Psoas muscle (tissue), 8 donors: Measurements from ENCODE around the gene CBLN4. TPM values are rescaled to one million over a fixed set of nuclear protein-coding genes. Genes with fewer than 3 reads are reported as not detected.

ENCODE experiments used
- ATAC-seq, 4 donors: fragments of 200-7000 bp; cut with Tn5 transposase; one replicate each; pipeline ENCODE4 v1.9.1; 2020; ENCODE audit warnings: moderate library complexity in 3 of 4, mild to moderate bottlenecking in 2 of 4
- DNase-seq, 2 donors: peaks; one replicate each; pipeline ENCODE4 v3.0.0-alpha.2; 2020
- H3K27ac ChIP-seq: fragments of 200-600 bp; one replicate; pipeline ENCODE4 v1.8.0; 2022
- H3K27me3 ChIP-seq, 3 donors: fragments of 200-600 bp in 1 of 3; one replicate each; pipeline versions ENCODE4 v1.6.1 to v1.8.0; 2013 to 2022; ENCODE audit warnings: low read length in 2 of 3, mild to moderate bottlenecking in 2 of 3, moderate library complexity in 1 of 3; ENCODE audit not compliant: insufficient read depth in 3 of 3
- H3K36me3 ChIP-seq, 2 donors: fragments of 200-600 bp in 1 of 2; one replicate each; pipeline versions ENCODE4 v1.6.1 to v1.8.0; 2013 to 2022; ENCODE audit warnings: low read depth in 1 of 2, mild to moderate bottlenecking in 1 of 2, moderate library complexity in 1 of 2; ENCODE audit not compliant: insufficient read depth in 1 of 2
- H3K4me1 ChIP-seq: fragments of 200-600 bp; one replicate; pipeline ENCODE4 v1.8.0; 2022
- H3K4me3 ChIP-seq: fragments of 200-600 bp; one replicate; pipeline ENCODE4 v1.8.0; 2022; ENCODE audit warnings: mild to moderate bottlenecking
- H3K9me3 ChIP-seq: fragments of 200-600 bp; one replicate; pipeline ENCODE4 v1.8.0; 2022
- WGBS, 3 donors: extraction: QIAGEN DNeasy Blood & Tissue Kit; methylation state at CpG; one replicate each; pipeline versions ENCODE4 v1.1.6 to v1.1.7; 2013; 5-methylcytosine and 5-hydroxymethylcytosine counted together
- intact Hi-C, 2 donors: fragments of 100-400 bp; cut with DNase I; formaldehyde crosslinking; loops; one replicate each; pipeline versions ENCODE4 v1.11.0 to v1.14.2; 2022
- polyA plus RNA-seq, 3 donors: library from polyadenylated mRNA; stranded (reverse); fragments of 200-250 nt; gene quantifications; one replicate each; pipeline ENCODE4 v1.2.3, GENCODE V29; 2013
- total RNA-seq, 4 donors: library from RNA; stranded (reverse); fragmentation: NEBNext Ultra II Directional in 2 of 4; extraction: Animal tissue kit (Norgen Biotek cat#: 25700) in 2 of 4; gene quantifications; one replicate each; pipeline versions ENCODE4 v1.2.1 to v1.2.4, GENCODE V29; 2021 to 2023
- TF ChIP-seq, protein P1 (sequence below): fragments of 200-600 bp; IDR thresholded peaks from one replicate; pipeline ENCODE4 v1.8.0; 2022; ENCODE audit warnings: antibody characterized with exemption
- donor health status: healthy with polysubstance abuse.
- donor health status: DM: no; HTN: no; CAD: no; lungs with moderate emphysema.
- donor health status: Bipolar disorder and iron deficiency.
- donor health status: healthy.
- donor health status: DM: yes; HTN: yes; CAD: no.
- donor health status: DM: no; HTN: no; CAD: no.
- donor health status: DM: no; HTN: no; CAD: no.
- donor health status: DM: yes; HTN: yes; CAD: no.

CBLN4 gene
- total and polyA plus RNA-seq, 7 donors = 0.01 to 0.11 (median 0.04) TPM; not detected in 3

DNA sequence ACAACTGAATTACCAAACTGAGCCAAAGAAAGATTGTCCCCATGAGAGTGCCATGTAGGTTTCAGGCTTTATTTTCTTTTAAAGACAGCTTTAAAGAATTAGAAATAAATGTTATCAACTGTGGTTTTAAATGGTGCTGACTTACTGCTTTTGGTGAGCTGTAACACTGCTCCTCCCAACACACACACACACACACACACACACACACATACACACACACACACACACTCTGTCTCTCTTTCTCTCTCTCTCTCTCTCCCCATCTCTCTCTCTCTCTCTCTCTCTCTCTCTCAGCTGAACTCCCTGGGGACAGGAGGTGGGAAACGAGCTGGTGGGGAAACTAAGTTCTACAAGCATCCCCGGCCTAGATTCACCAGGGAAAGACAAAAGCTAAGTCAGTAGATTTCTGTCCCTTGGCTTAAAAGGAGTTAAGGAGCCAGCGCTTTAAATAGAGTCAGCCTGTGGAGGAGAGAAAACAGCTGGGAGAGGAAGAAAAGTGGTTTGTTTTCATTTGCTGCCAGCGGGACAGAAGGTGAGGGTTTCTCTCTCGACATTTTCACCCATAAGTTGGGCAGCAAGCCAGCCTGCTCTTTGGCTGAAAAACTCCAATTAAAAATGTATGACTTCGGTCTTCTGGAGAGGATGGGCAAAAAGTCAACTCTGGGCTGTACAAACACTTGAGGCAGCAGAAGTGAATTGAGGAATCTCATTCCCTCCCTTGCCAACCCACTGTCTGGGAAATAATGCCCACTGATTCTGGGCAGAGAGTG, 27.4 kb downstream of the CBLN4 start:
- Histone ChIP-seq H3K36me3 (no peaks in the 10 kb centered on the region), H3K9me3 (no peaks in the 10 kb centered on the region), H3K27ac (no peak overlapping the region), H3K4me3 (no peak overlapping the region), H3K27me3 (no peaks in the 10 kb centered on the region), H3K4me1 (no peaks in the 10 kb centered on the region)
- no peak for DNase-seq
- WGBS, 3 donors = 11 to 13% (median 12%) methylated on average over 6 of the region's 6 CpGs
- ATAC-seq = no peak
- TF ChIP-seq, protein P1, sequence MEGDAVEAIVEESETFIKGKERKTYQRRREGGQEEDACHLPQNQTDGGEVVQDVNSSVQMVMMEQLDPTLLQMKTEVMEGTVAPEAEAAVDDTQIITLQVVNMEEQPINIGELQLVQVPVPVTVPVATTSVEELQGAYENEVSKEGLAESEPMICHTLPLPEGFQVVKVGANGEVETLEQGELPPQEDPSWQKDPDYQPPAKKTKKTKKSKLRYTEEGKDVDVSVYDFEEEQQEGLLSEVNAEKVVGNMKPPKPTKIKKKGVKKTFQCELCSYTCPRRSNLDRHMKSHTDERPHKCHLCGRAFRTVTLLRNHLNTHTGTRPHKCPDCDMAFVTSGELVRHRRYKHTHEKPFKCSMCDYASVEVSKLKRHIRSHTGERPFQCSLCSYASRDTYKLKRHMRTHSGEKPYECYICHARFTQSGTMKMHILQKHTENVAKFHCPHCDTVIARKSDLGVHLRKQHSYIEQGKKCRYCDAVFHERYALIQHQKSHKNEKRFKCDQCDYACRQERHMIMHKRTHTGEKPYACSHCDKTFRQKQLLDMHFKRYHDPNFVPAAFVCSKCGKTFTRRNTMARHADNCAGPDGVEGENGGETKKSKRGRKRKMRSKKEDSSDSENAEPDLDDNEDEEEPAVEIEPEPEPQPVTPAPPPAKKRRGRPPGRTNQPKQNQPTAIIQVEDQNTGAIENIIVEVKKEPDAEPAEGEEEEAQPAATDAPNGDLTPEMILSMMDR = no peak
- intact Hi-C loops = no loop called here

DNA sequence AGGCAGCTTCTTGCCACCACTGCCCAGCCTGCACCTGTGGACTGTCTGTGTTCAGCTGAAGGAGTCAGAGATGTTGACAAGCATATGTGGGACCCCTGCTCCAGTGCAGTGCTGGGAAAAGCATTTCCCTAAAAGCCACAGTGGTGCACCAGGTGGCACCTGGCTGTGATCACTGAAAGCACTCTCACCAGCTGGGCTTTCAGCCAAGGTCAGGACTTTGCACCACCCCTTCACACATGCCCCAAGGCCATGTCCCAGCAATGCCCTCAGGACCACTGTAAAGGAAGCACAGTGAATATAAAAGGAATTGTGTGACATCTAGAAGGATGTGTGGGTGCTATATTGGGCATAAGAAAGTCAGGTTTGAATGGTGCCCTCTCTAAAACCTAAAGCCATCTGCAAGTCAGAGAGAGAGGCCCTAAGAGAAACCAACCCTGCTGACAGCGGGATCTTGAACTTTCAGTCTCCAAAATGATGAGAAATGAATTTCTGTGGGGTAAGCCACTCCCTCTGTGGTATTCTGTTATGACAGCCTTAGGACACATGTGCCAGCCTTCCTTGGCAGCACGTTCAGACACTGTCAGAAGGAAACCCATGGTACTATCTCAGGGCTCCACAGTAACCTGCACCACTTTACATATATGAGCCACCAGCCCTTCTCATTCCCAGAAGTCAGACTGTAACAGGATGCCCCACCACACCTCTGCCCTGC, 30.7 kb downstream of the CBLN4 start:
- H3K9me3 ChIP-seq = no peaks in the 10 kb centered on the region
- TF ChIP-seq, protein P1 = no peak
- no peak for DNase-seq
- intact Hi-C loops = no loop called here
- no peak overlapping the region for H3K4me3 ChIP-seq
- ATAC-seq = no peak
- 64 to 70% (median 66%) methylated on average over 2 of the region's 2 CpGs for WGBS, 3 donors
- no peaks in the 10 kb centered on the region for H3K4me1 ChIP-seq
- H3K27me3 ChIP-seq = no peaks in the 10 kb centered on the region
- no peaks in the 10 kb centered on the region for H3K36me3 ChIP-seq
- no peak overlapping the region for H3K27ac ChIP-seq

DNA sequence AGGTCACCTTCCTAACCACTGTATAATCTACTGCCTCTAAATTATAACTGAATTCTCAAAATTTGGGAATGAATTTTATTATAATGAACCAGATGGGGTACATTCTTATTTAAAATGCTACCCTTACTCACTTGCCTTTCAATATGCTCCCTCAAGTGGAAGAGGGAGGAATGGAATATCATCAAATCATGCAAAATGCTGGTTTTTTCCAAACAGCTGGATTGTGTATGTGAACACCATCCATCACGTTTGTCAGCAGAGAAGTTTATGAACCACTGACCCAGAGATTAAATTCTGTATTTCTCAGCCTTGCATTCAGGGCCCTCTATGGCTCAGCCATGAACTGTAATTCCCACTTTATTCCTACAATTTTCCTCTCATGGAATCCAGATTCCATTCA, 40.5 kb downstream of the CBLN4 start:
- no peaks in the 10 kb centered on the region for H3K4me1 ChIP-seq
- no peaks in the 10 kb centered on the region for H3K9me3 ChIP-seq
- TF ChIP-seq, protein P1 = no peak
- WGBS, 3 donors = 39 to 50% (median 39%) methylated on average over 1 of the region's 1 CpG
- H3K27ac ChIP-seq = no peak overlapping the region
- intact Hi-C loops = no loop called here
- H3K27me3 ChIP-seq = no peaks in the 10 kb centered on the region
- ATAC-seq (no peak), DNase-seq (no peak)
- H3K36me3 ChIP-seq = no peaks in the 10 kb centered on the region
- H3K4me3 ChIP-seq = no peak overlapping the region

DNA sequence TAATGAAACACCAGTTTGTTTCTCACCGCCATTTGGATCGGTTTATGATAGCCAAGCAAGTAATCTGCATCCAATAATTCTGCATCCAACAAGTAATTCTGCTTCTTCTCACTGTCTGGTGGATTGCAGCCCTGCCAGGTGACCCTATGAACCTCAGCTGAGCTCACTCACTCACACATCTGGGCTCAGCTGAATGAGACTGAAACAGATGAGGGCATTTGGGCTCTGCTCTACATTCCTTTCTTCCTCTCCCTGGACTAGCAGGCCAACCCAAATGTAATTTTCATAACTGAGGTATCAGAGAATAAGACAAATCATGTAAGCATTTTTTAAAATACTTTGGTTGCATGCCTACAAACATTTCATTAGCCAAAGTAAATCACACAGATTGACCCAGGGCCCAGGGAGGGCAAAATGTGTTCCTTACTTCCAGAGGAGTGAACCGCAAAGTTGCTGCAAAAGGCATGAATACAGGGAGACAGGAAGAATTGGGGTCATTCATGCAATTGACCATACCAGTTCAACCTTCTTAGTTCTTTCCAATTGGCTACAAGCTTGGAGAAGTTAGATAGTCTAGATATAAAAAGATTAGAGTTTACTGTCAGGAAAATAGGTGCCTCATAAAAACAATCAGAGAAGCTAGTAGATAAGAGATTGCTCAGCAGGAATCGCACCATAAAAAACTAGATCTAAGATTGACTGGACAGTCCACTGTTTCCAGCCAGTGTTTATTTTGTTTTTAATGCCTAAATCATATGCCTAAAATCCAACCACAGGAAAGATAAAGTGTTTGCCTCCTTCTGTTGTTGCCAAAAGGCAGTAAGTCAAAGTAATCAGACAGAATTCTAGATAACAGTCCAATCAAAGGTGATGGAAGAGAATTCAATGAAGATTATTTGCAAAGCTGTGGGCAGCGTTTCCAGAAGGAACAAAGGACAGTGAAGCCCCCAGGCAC, 43.7 kb downstream of the CBLN4 start:
- DNase-seq = no peak
- intact Hi-C loops = no loop called here
- Histone ChIP-seq H3K36me3 (no peaks in the 10 kb centered on the region), H3K27me3 (peaks cover 0 to 3% (median 0%) of the 10 kb centered on the region in 3 donors), H3K9me3 (no peaks in the 10 kb centered on the region), H3K4me3 (no peak overlapping the region), H3K4me1 (no peaks in the 10 kb centered on the region), H3K27ac (no peak overlapping the region)
- 76 to 80% (median 77%) methylated on average over 5 of the region's 5 CpGs for WGBS, 3 donors
- no peak for ATAC-seq
- TF ChIP-seq, protein P1 = no peak
